SU-DHL-6 (cell line): ENCODE data around the gene CSH1.
"Not testable (repeated sequence)": the region's sequence is repeated elsewhere in the genome, so short reads cannot be mapped to it uniquely, and the experiment has no call there.

Experiments used
- CTCF ChIP-seq: fragments of 200-600 bp; sonication (generic); IDR thresholded peaks from one replicate; pipeline ENCODE4 v1.5.1; 2017; ENCODE audit warnings: antibody characterized with exemption, mild to moderate bottlenecking, low read length, moderate library complexity; ENCODE audit not compliant: insufficient read depth, poor library complexity, severe bottlenecking
- EZH2phosphoT487 ChIP-seq: fragments of 200-600 bp; sonication (generic), shearing (Covaris generic); conservative IDR thresholded peaks from 2 replicates; pipeline ENCODE4 v1.6.1; 2018; ENCODE audit warnings: mild to moderate bottlenecking, antibody characterized with exemption, low read length, moderate library complexity, mixed read lengths

DNA sequence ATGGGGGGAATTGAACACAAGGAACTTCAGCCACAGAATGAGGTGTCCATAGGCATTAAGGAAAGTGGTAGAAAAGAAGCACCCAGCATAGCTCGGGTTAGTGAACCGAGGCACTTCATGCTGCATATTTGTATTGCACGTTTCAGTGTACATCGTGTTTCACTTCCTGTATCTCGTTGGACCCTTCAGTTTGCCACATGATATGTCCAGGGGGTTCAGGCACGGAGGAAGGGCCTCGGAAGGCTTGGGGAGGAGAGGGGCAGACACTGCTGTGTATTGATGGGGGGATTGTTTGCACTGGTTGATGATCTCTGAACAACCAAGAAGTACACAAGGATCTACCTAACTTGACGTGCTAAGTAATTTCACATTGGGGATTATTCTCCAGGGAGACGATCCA lies 26.0 kb upstream of the CSH1 start:
- TF ChIP-seq CTCF, EZH2phosphoT487: not testable (repeated sequence)
